NCI-H2107 treated with DMSO at 0.1 percent for 48 hours (cell line): ENCODE results near the gene CBARP.

Source experiments
- DNase-seq: peaks from one replicate; lab custom pipeline; 2025; ENCODE audit not compliant: unreplicated experiment; lab: John Stamatoyannopoulos, UW

CBARP gene

GRCh38 chr19:1237754-1238368 lies at the start of gene CBARP:
Gene CBARP (minus strand): TSS chr19:1238005. CDS start chr19:1236100, 1,905 bp downstream.
- no peak for DNase-seq

GRCh38 chr19:1286487-1287353 lies 48.9 kb upstream of the CBARP start:
- no peak for DNase-seq

GRCh38 chr19:1285737-1286360 lies 48.0 kb upstream of the CBARP start, which contains the start of gene EFNA2:
Gene EFNA2 (plus strand): TSS chr19:1285873. CDS start chr19:1286169, 296 bp downstream.
- no peak for DNase-seq

GRCh38 chr19:1284979-1285736 lies 47.4 kb upstream of the CBARP start:
- DNase-seq = no peak

GRCh38 chr19:1284293-1284978 lies 46.6 kb upstream of the CBARP start:
- no peak for DNase-seq

GRCh38 chr19:1283917-1284292 lies 46.1 kb upstream of the CBARP start:
- no peak for DNase-seq

- DNase-seq = no peak
Measured at GRCh38 chr19:1283207-1283916, 45.6 kb upstream of the CBARP start.

GRCh38 chr19:1282588-1283206 lies 44.9 kb upstream of the CBARP start:
- DNase-seq = no peak

- no peak for DNase-seq
Measured at GRCh38 chr19:1281569-1282287, 43.9 kb upstream of the CBARP start.

- DNase-seq = no peak
Measured at GRCh38 chr19:1280636-1281568, 43.1 kb upstream of the CBARP start.

GRCh38 chr19:1279782-1280341 lies 42.1 kb upstream of the CBARP start:
- peak; percentile 51 for DNase-seq

GRCh38 chr19:1278713-1279660 lies 41.2 kb upstream of the CBARP start:
- no peak for DNase-seq

- DNase-seq = no peak
Measured at GRCh38 chr19:1278074-1278473, 40.3 kb upstream of the CBARP start.

- no peak for DNase-seq
Measured at GRCh38 chr19:1277061-1277460, 39.3 kb upstream of the CBARP start.

GRCh38 chr19:1276628-1277022 lies 38.8 kb upstream of the CBARP start:
- DNase-seq = no peak

GRCh38 chr19:1275976-1276627 lies 38.3 kb upstream of the CBARP start:
- no peak for DNase-seq
